GM08714 (cell line): ENCODE measurements around the gene DRC7.

Experiments used
- H3K4me3 ChIP-seq: fragments of 200-500 bp; sonication (Bioruptor generic); 2 replicates; pipeline ENCODE4 v1.5.1; 2014; ENCODE audit warnings: mild to moderate bottlenecking, low read length, inconsistent platforms
- ZNF274 ChIP-seq: IDR thresholded peaks from 2 replicates; pipeline ENCODE4 v1.6.1; 2012; ENCODE audit warnings: mild to moderate bottlenecking, low read depth, low read length

Gene DRC7

GRCh38 chr16:57762365-57763040 is 67.9 kb downstream of the DRC7 start:
- TF ChIP-seq ZNF274, result no peak
- H3K4me3 ChIP-seq, result no peak overlapping the region

- no peak overlapping the region for H3K4me3 ChIP-seq
- TF ChIP-seq ZNF274, result no peak
Measured at GRCh38 chr16:57763285-57764005, 68.8 kb downstream of the DRC7 start.

GRCh38 chr16:57764006-57764340 is 69.4 kb downstream of the DRC7 start:
- H3K4me3 ChIP-seq, result no peak overlapping the region
- no peak for TF ChIP-seq ZNF274

GRCh38 chr16:57764341-57765159 is 69.9 kb downstream of the DRC7 start:
- H3K4me3 ChIP-seq, result no peak overlapping the region
- no peak for TF ChIP-seq ZNF274

GRCh38 chr16:57765160-57765728 is 70.6 kb downstream of the DRC7 start:
- TF ChIP-seq ZNF274, result no peak
- no peak overlapping the region for H3K4me3 ChIP-seq

- no peak for TF ChIP-seq ZNF274
- H3K4me3 ChIP-seq, result no peak overlapping the region
Measured at GRCh38 chr16:57766714-57767348, 72.2 kb downstream of the DRC7 start.

GRCh38 chr16:57769541-57770145 is 75.0 kb downstream of the DRC7 start:
- no peak for TF ChIP-seq ZNF274

GRCh38 chr16:57770361-57770760 is 75.8 kb downstream of the DRC7 start:
- no peak overlapping the region for H3K4me3 ChIP-seq
- TF ChIP-seq ZNF274, result no peak

More at GRCh38 chr16:57769541-57770145, 75.0 kb downstream of the DRC7 start:
- H3K4me3 ChIP-seq, result no peak overlapping the region

GRCh38 chr16:57771141-57771785 is 76.7 kb downstream of the DRC7 start:
- no peak overlapping the region for H3K4me3 ChIP-seq
- TF ChIP-seq ZNF274, result no peak

- TF ChIP-seq ZNF274, result no peak
Measured at GRCh38 chr16:57773019-57773418, 78.4 kb downstream of the DRC7 start.

GRCh38 chr16:57773655-57774295 is 79.2 kb downstream of the DRC7 start:
- no peak for TF ChIP-seq ZNF274
- no peak overlapping the region for H3K4me3 ChIP-seq

More at GRCh38 chr16:57773019-57773418, 78.4 kb downstream of the DRC7 start:
- no peak overlapping the region for H3K4me3 ChIP-seq

GRCh38 chr16:57774705-57775285 is 80.2 kb downstream of the DRC7 start:
- TF ChIP-seq ZNF274, result no peak
- H3K4me3 ChIP-seq, result no peak overlapping the region
